HG02938 (cell line): ENCODE results near the gene CYB5D1.
"Not testable (repeated sequence)": the region's sequence is repeated elsewhere in the genome, so short reads cannot be mapped to it uniquely, and the experiment has no call there.

Experiments used
- ATAC-seq: cut with Tn5 transposase; IDR thresholded peaks from one replicate; pipeline ENCODE4 v1.9.1; 2021; ENCODE audit warnings: mild to moderate bottlenecking, moderate library complexity; ENCODE audit not compliant: unreplicated experiment

The CYB5D1 gene, protein sequence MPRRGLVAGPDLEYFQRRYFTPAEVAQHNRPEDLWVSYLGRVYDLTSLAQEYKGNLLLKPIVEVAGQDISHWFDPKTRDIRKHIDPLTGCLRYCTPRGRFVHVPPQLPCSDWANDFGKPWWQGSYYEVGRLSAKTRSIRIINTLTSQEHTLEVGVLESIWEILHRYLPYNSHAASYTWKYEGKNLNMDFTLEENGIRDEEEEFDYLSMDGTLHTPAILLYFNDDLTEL

DNA sequence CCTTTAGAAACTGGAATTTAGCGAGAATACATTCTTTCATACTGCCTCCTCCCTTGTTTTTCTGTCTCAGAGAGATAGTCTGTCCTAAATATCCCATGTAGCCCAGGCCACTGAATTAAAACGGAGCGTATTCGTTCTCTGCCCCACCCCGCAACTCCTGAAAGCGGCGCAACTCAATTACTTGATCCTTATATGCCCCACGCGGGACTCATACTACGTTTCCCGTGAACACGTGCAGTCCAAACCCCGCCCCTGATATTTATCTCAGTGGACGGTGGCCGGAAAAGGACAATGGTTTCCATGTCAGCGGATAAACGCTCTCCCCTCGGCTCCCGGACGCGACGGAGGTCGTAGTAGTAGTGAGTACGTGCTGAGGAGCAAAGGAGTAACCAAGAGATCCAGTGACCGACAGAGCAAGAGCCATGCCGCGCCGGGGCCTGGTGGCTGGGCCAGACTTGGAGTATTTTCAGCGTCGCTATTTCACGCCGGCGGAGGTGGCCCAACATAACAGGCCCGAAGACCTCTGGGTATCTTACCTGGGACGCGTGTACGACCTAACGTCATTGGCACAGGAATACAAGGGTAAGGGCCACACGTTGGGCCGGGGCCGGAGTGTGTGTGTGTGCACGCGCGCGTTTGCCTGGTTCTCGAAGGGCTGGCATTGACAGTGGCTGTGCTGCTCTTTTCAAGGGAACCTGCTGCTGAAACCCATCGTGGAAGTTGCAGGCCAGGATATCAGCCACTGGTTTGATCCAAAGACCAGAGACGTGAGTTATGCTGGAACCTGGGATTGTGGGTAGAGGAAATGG lies at the start of gene CYB5D1:
Gene CYB5D1, plus strand, starts transcription at position 291 of the 809 bp plus-strand sequence. Its CDS starts 132 bp downstream, at position 423.
- peak; percentile 37 for ATAC-seq

DNA sequence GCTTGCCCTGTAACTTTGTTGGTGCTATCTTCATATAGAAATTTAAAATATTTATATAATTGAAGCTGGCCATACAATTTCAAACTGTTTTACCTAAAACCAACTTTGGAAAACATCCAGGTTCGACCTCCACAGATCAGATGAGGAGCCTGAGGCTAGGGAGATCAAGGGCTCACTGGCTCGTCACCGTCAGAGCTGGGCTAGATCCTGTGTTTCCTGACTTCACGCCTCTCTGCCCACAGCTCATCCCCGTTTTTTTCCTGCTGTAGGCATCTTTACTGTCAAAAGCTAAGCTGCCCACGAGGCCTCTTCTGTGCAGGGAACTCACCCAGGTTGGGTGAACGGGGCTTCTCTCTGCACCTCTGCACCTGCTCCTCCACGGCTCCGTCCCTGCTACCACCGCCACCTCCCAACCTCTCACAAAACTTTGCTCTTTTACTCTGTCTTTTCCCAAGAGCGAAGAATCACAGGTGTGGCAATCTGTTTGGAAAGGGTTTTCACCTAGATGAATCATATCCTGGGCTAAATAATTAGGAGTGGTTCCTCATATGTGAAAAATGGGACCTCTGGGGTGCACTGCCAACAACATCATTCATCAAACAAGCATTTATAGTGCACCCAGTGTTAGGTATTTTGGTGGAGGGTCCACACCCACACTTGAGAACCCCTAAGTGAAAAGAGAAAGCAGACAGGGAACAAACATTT lies 48.6 kb upstream of the CYB5D1 start:
- no peak for ATAC-seq

GRCh38 chr17:7809791-7810343 lies 47.9 kb upstream of the CYB5D1 start:
- not testable (repeated sequence) for ATAC-seq

GRCh38 chr17:7811251-7811650 lies 46.6 kb upstream of the CYB5D1 start:
- no peak for ATAC-seq

DNA sequence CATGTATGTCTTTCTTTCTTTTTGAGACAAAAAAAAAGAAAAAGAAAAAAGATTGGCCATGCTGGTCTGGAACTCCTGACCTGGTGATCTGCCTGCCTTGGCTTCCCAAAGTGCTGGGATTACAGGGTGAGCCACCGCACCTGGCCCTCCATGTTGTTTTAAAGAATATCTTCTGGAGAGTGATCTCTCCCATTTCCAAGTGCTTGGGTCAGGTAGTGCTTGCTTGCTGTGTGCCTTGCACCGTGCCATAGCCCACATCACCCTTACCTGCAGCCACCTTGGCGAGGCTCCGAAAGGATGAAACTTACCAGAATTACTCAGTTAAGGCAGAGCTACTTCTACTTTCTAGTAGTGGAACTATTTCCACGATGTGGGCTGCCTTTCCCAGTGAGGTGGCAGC lies 42.8 kb upstream of the CYB5D1 start:
- ATAC-seq = no peak

DNA sequence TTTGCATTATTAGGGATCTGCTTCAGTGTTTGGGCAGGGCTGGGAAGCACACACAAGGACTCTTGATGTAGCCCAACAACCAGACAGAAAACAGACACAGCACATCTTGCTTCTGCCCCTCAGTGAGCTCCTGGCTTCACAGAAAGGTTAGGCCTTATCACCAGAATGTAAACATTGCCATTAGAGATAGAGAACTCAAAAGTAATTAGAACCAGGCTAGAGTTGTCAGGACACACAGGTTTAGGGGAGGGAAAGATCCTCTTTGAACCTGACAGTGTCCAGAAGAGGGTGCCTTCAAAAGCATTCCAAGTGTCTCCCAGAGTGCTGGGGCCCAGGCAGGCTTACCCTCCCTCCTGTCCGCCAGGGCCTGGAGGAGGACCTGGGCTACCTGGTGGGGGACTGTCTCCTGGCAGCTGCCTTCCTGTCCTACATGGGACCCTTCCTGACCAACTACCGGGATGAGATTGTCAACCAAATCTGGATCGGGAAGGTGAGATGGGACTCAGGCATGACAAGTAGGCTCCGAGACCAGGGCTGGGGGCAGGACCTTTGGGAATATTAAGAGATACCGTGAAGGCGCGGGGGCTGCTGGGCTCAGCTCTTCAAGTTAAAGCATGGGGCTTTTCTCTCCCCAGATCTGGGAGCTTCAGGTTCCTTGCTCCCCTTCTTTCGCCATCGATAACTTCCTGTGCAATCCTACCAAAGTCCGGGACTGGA lies 40.7 kb upstream of the CYB5D1 start:
- no peak for ATAC-seq

DNA sequence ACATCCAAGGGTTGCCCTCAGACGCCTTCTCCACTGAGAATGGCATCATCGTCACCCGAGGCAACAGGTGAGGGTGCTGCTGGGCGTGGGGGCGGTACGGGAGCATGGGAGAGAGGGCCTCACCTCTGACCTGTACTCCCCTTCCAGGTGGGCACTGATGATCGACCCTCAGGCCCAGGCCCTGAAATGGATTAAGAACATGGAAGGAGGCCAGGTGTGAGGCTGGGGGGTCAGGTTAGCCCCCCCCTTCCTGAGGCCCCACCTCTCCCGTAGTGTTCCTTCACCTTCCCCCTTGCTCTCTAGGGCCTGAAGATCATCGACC lies 40.2 kb upstream of the CYB5D1 start:
- no peak for ATAC-seq

DNA sequence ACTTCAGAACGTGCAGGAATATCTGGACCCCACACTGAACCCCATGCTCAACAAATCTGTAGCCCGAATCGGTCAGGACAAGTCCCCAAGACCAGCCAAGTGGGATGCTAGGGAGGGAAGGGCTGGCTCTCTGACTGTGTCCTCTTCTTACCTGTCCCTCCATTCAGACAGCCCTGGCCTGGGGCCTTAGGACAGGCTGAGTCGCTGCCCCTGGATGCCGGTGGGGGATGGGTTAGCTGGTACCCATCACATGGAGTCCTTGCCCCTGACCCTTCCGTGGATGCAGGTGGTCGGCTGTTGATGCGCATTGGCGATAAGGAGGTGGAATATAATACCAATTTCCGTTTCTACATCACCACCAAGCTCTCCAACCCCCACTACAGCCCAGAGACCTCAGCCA lies 39.8 kb upstream of the CYB5D1 start:
- no peak for ATAC-seq

DNA sequence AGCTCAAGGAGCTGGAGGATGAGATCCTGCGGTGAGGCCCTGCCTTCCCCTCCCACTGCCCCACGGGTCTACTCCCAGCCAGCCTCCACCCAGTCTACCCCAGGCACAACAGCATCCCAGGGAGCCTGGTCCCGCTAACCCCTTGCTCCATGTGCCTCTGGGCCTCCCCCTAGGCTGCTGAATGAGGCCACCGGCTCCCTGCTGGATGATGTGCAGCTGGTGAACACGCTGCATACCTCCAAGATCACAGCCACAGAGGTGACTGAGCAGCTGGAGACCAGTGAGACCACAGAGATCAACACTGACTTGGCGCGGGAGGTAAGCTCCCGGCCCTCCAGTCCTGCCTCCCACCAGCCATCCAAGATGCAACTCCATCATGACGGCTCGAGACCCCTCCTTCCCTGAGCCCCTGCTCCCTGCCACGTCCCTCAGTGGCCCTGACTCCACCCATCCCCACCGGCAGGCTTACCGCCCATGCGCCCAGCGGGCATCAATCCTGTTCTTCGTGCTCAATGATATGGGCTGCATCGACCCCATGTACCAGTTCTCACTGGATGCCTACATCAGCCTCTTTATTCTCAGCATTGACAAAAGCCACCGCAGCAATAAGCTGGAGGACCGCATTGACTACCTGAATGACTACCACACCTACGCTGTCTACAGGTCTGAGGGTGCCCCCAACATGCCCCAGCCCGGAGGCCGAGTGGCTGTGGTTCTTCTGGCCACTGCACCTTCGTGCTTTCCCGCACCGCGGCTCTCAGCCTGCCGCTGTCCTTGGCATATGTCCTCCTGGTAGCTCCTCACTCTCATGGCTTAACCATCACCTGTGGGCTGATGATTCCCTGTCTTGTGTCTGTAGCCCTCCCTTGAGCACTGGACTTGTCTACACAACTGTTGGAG lies 38.8 kb upstream of the CYB5D1 start:
- ATAC-seq = no peak

DNA sequence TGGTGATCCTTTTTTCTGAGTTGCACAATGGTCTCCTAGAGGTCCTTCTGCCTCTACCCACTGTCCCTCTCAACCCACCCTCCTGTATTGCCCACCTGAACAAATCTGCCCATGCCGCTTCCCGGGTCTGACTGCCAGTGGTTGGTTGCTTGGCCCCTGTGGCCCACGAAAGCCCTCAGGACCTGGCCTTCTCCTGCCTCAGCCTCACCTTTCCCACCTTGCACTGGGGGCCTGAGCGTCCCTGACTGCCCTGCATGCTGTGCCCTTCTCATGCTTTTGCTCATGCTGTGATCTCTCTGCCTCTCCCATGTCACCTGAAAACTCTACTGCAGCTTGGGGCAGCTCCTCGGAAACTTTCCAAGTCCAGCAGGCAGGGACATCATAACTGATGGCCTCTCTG lies 37.6 kb upstream of the CYB5D1 start:
- ATAC-seq = no peak

- ATAC-seq = no peak
Measured at GRCh38 chr17:7822126-7822525, 35.7 kb upstream of the CYB5D1 start.

DNA sequence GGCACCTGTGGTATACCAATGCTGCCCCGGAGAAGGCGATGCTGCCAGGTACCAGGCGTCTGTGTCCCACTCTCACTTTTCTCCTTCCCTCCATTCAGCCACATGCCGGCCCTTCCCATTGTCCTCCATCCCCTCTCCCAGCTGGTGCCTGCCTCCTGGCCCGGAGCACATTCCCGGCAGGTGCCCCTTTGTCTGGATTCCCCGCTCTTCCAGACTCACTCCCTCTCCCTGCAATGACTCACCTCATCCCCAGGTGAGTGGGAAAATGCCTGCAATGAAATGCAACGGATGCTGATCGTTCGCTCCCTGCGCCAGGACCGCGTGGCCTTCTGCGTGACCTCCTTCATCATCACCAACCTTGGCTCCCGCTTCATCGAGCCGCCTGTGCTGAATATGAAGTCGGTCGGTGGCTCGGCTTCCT lies 34.2 kb upstream of the CYB5D1 start:
- ATAC-seq = no peak

GRCh38 chr17:7824021-7824924 lies 33.5 kb upstream of the CYB5D1 start:
- no peak for ATAC-seq

GRCh38 chr17:7825206-7825990 lies 32.4 kb upstream of the CYB5D1 start:
- no peak for ATAC-seq

- ATAC-seq = no peak
Measured at GRCh38 chr17:7830616-7831015, 27.2 kb upstream of the CYB5D1 start.

GRCh38 chr17:7831233-7831632 lies 26.6 kb upstream of the CYB5D1 start:
- no peak for ATAC-seq

- ATAC-seq = no peak
Measured at GRCh38 chr17:7832431-7832830, 25.4 kb upstream of the CYB5D1 start.
